Measurements from ENCODE around the gene RAB24. TPM values are rescaled to one million over a fixed set of nuclear protein-coding genes. Genes with fewer than 3 reads are reported as not detected.

Gene RAB24
- total and polyA plus RNA-seq, 8 donors: 1.8 to 87.2 (median 22.2) TPM

DNA sequence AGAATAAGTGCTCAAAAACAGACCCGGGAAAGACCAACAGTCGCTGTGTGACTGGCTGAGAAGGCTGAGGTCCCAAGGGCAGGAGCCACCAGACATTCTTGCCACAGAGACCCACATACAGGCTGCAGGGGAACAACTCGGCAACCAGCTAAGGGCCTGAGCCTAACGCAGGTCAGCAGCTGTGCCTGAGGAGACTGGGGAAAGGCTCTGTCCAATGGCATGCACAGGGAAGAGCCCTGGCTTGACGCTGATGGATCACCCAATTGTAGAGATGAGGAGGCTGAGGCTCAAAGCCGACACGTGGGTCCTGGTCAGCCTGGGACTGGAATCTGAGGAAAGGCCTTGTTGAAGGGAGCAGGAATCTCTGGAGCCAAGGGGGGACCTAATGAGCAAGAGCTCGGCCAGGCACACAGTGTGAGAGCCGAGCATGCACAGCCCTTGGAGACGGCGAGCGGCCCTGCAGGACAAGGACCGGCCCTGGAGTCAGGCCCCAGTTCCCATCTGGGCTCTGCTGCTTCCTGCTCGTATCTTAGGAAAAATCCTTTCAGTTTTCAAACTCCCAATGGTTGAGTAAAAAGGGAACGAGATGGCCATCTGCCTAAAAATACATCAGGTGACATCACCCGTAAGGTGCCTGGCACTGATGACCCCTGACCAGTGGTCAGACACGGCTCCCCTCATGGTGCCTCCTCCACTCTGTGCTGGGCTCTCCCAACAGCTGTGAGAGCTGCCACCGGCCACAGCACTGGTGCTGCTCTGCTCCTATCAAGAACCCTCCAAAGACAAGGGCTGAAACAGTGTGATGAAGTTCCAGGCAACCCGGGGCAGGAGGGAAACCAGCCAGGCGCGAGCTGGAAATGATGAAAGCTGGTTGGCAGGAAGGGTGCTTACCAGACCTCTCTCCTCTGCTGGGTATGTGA is 31.5 kb upstream of the RAB24 start:
- Histone ChIP-seq H3K4me1 (peaks cover 0 to 19% (median 2%) of the 10 kb centered on the region in 4 donors), H3K36me3 (peaks cover 65 to 100% (median 100%) of the 10 kb centered on the region in 4 donors), H3K9me3 (no peaks in the 10 kb centered on the region), H3K27ac (no peak overlapping the region), H3K27me3 (no peaks in the 10 kb centered on the region), H3K4me3 (no peak overlapping the region)
- DNase-seq: no peak
- TF ChIP-seq POLR2A (IDR thresholded peaks at IDR 0.05): no peak
- no peak for TF ChIP-seq POLR2AphosphoS5 (IDR thresholded peaks at IDR 0.05)
- TF ChIP-seq, protein P1, sequence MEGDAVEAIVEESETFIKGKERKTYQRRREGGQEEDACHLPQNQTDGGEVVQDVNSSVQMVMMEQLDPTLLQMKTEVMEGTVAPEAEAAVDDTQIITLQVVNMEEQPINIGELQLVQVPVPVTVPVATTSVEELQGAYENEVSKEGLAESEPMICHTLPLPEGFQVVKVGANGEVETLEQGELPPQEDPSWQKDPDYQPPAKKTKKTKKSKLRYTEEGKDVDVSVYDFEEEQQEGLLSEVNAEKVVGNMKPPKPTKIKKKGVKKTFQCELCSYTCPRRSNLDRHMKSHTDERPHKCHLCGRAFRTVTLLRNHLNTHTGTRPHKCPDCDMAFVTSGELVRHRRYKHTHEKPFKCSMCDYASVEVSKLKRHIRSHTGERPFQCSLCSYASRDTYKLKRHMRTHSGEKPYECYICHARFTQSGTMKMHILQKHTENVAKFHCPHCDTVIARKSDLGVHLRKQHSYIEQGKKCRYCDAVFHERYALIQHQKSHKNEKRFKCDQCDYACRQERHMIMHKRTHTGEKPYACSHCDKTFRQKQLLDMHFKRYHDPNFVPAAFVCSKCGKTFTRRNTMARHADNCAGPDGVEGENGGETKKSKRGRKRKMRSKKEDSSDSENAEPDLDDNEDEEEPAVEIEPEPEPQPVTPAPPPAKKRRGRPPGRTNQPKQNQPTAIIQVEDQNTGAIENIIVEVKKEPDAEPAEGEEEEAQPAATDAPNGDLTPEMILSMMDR (IDR thresholded peaks at IDR 0.05): no peak
- TF ChIP-seq EP300 (IDR thresholded peaks at IDR 0.05): no peak
- WGBS, 5 donors: 85 to 90% (median 87%) methylated on average over 20 to 21 of the region's 21 CpGs
- intact Hi-C loops (cut with DNase I; ENCODE audit: low total_unique reads): no loop called here

DNA sequence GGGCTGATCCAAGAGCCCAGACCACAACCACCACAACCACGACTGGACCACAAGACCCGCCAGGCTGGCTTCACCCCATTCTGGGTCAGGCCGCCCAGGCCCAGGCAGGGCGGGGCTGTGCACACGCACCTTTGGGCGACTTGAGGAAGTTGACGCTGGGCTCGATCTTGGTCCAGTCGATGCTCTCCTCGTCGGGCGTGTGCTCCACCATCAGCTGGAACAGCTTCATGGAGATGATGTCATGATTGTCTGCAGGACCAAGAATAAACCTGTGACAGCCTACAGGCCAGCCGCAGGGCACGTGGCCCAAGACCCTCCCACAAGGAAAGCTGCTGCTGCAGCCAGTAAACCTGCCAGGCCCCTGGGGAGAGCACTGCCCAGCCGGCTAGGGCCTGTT is 30.6 kb upstream of the RAB24 start:
- Histone ChIP-seq H3K27me3 (no peaks in the 10 kb centered on the region), H3K4me3 (no peak overlapping the region), H3K27ac (no peak overlapping the region), H3K4me1 (peaks cover 0 to 12% (median under 1%) of the 10 kb centered on the region in 4 donors), H3K36me3 (peaks cover 69 to 100% (median 99%) of the 10 kb centered on the region in 4 donors), H3K9me3 (no peaks in the 10 kb centered on the region)
- WGBS, 5 donors: 72 to 80% (median 76%) methylated on average over 14 to 15 of the region's 15 CpGs
- TF ChIP-seq EP300 (IDR thresholded peaks at IDR 0.05): no peak
- TF ChIP-seq POLR2AphosphoS5 (IDR thresholded peaks at IDR 0.05): no peak
- TF ChIP-seq, protein P1 (IDR thresholded peaks at IDR 0.05): no peak
- no peak for TF ChIP-seq POLR2A (IDR thresholded peaks at IDR 0.05)
- no peak for DNase-seq
- intact Hi-C loops (cut with DNase I; ENCODE audit: low total_unique reads): no loop called here

DNA sequence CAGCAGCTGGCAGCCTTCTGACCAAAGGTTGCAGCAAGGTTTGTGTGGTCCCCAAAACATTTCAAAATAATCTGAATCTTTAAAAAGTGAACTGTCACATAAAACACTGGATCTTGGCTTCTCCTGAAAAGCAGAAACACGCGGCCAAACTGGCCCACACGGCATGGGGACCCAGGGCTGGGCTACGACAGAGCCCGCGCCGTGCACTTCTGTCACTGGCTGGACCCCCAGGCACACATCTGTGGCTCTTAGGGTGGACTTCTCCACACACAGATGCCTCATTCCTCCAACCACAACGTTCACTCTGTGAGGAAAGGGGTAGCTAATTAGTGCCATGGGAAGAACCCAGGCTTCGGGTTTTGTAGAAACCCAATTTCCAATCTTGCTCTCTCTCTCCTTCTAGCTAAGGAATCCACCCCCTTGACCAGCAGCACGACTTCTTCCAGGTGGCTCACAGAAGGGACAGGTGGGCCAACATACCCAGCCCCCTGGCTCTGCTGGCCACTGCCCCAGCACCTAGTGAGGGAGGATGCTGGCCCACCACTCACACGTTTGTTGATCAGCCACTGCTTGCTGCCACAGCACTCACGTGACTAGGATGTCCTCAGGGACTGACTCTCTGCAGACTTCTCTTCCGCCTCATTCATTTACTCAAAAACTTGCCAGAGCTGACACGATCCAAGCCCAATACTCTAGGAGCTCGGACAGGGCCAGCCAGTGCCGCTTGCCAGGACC is 30.1 kb upstream of the RAB24 start:
- no peak overlapping the region for H3K4me3 ChIP-seq
- WGBS, 5 donors: 90 to 94% (median 92%) methylated on average over 13 to 16 of the region's 16 CpGs
- intact Hi-C loops (cut with DNase I; ENCODE audit: low total_unique reads): no loop called here

DNA sequence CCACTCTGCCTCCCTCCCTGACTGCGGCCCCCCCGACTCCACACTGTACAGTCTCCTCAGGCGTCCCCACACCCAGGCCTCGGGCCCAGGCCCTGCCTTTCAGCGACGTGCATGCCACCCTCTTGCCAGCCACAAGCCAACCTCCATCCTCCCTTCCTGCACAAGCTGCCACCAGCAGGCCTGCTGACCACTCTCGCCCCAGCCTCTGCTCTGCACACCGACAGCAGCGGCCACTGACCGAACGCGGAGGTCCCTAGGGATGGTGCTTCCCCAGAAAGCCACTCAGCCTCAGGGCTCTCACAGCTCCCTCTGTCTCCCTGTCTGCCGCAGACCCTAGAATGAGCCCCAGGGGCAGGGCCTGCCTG is 29.4 kb upstream of the RAB24 start:
- H3K9me3 ChIP-seq: no peaks in the 10 kb centered on the region
- TF ChIP-seq POLR2AphosphoS5 (IDR thresholded peaks at IDR 0.05) (no peak), EP300 (IDR thresholded peaks at IDR 0.05) (no peak), POLR2A (IDR thresholded peaks at IDR 0.05) (no peak)
- TF ChIP-seq, protein P1 (IDR thresholded peaks at IDR 0.05): no peak
- WGBS, 5 donors: 86 to 95% (median 93%) methylated on average over 10 to 13 of the region's 13 CpGs
- H3K4me3 ChIP-seq: no peak overlapping the region
- H3K4me1 ChIP-seq: peaks cover 0 to 5% (median 0%) of the 10 kb centered on the region in 4 donors
- H3K27me3 ChIP-seq: no peaks in the 10 kb centered on the region
- no peak for DNase-seq
- peaks cover 62 to 98% (median 96%) of the 10 kb centered on the region in 4 donors for H3K36me3 ChIP-seq
- intact Hi-C loops (cut with DNase I; ENCODE audit: low total_unique reads): no loop called here
- no peak overlapping the region for H3K27ac ChIP-seq

More for the DNA sequence above, 30.1 kb upstream of the RAB24 start:
- Histone ChIP-seq H3K4me1 (peaks cover 0 to 6% (median 0%) of the 10 kb centered on the region in 4 donors), H3K27ac (no peak overlapping the region), H3K9me3 (no peaks in the 10 kb centered on the region), H3K36me3 (peaks cover 69 to 100% (median 99%) of the 10 kb centered on the region in 4 donors), H3K27me3 (no peaks in the 10 kb centered on the region)
- no peak for TF ChIP-seq EP300 (IDR thresholded peaks at IDR 0.05)
- TF ChIP-seq, protein P1 (IDR thresholded peaks at IDR 0.05): no peak
- TF ChIP-seq POLR2AphosphoS5 (IDR thresholded peaks at IDR 0.05): no peak
- TF ChIP-seq POLR2A (IDR thresholded peaks at IDR 0.05): no peak
- no peak for DNase-seq

Measured in stomach (tissue), 9 donors.